ENCODE data around the gene TMEM86B.

DNA sequence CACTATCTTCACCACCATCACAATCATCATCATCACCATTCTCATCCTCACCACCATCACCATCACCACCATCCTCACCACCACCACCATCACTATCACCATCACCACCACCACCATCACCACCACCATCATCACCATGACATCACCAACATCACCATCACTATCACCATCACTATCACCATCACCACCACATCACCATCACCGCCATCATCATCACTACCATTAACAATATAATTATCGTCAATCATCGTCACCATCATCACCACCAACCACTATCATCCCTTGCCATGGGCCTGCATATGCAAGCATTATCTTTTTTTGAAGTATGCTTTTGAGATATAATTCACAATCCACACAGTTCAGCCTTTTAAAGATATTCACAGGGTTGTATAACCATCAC, 37.8 kb upstream of the TMEM86B start:
- TF ChIP-seq CTCF (optimal IDR thresholded peaks at IDR 0.05 in 1 of 3, IDR thresholded peaks at IDR 0.05 in 1 of 3, conservative IDR thresholded peaks at IDR 0.05 in 1 of 3; ENCODE audit: extremely low read depth in 1 of 3, insufficient read depth in 2 of 3, low read length in 3 of 3) (no peak), EZH2 (IDR thresholded peaks at IDR 0.05; ENCODE audit: low read length) (no peak)
